ENCODE data around the gene EGFR.

EGFR gene

GRCh38 chr7:55094092-55094690 is 75.4 kb downstream of the EGFR start:
- TF ChIP-seq RARB (CRISPR knock-in tag; IDR thresholded peaks at IDR 0.05) (no peak), ISL1 (CRISPR knock-in tag; IDR thresholded peaks at IDR 0.05) (no peak), ARNTL (CRISPR knock-in tag; IDR thresholded peaks at IDR 0.05; ENCODE audit: borderline replicate concordance, low read depth) (no peak), BACH2 (CRISPR knock-in tag; IDR thresholded peaks at IDR 0.05; ENCODE audit: borderline replicate concordance) (no peak)
- no peak for ATAC-seq

GRCh38 chr7:55095672-55096071 is 76.9 kb downstream of the EGFR start:
- ATAC-seq, result no peak
- TF ChIP-seq ZFP30 (CRISPR knock-in tag; IDR thresholded peaks at IDR 0.05) (no peak), OSR1 (CRISPR knock-in tag; IDR thresholded peaks at IDR 0.05) (no peak), CSDC2 (CRISPR knock-in tag; IDR thresholded peaks at IDR 0.05) (no peak), ARNTL (CRISPR knock-in tag; IDR thresholded peaks at IDR 0.05; ENCODE audit: borderline replicate concordance, low read depth) (no peak), ISL1 (CRISPR knock-in tag; IDR thresholded peaks at IDR 0.05) (no peak), SNAI2 (CRISPR knock-in tag; IDR thresholded peaks at IDR 0.05) (no peak), ZNF70 (CRISPR knock-in tag; IDR thresholded peaks at IDR 0.05) (no peak), ESRRG (CRISPR knock-in tag; IDR thresholded peaks at IDR 0.05) (no peak)

- no peak for TF ChIP-seq ZC3H10 (CRISPR knock-in tag; IDR thresholded peaks at IDR 0.05)
- TF ChIP-seq POU6F1 (CRISPR knock-in tag; IDR thresholded peaks at IDR 0.05; ENCODE audit: borderline replicate concordance, low read depth), result no peak
- no peak for TF ChIP-seq SNAI2 (CRISPR knock-in tag; IDR thresholded peaks at IDR 0.05)
- no peak for TF ChIP-seq CSDC2 (CRISPR knock-in tag; IDR thresholded peaks at IDR 0.05)
- TF ChIP-seq GLIS3 (CRISPR knock-in tag; IDR thresholded peaks at IDR 0.05), result no peak
- no peak for TF ChIP-seq ESRRG (CRISPR knock-in tag; IDR thresholded peaks at IDR 0.05)
- TF ChIP-seq ZFP3 (CRISPR knock-in tag; IDR thresholded peaks at IDR 0.05), result no peak
- TF ChIP-seq ISL1 (CRISPR knock-in tag; IDR thresholded peaks at IDR 0.05), result no peak
- no peak for ATAC-seq
These were observed 77.5 kb downstream of the EGFR start for GRCh38 chr7:55096323-55096722.

- ATAC-seq, result no peak
- no peak for TF ChIP-seq TSHZ2 (CRISPR knock-in tag; IDR thresholded peaks at IDR 0.05)
- no peak for TF ChIP-seq ZNF8 (CRISPR knock-in tag; IDR thresholded peaks at IDR 0.05)
- TF ChIP-seq TCF4 (CRISPR knock-in tag; IDR thresholded peaks at IDR 0.05; ENCODE audit: borderline replicate concordance), result no peak
- TF ChIP-seq SNAI2 (CRISPR knock-in tag; IDR thresholded peaks at IDR 0.05), result no peak
- no peak for TF ChIP-seq ARNTL (CRISPR knock-in tag; IDR thresholded peaks at IDR 0.05; ENCODE audit: borderline replicate concordance, low read depth)
- no peak for TF ChIP-seq CREB5 (CRISPR knock-in tag; IDR thresholded peaks at IDR 0.05; ENCODE audit: low read depth)
- no peak for TF ChIP-seq BACH2 (CRISPR knock-in tag; IDR thresholded peaks at IDR 0.05; ENCODE audit: borderline replicate concordance)
- TF ChIP-seq CSRNP3 (CRISPR knock-in tag; IDR thresholded peaks at IDR 0.05), result no peak
- TF ChIP-seq GLIS3 (CRISPR knock-in tag; IDR thresholded peaks at IDR 0.05), result no peak
- no peak for TF ChIP-seq OSR1 (CRISPR knock-in tag; IDR thresholded peaks at IDR 0.05)
- TF ChIP-seq ZFP30 (CRISPR knock-in tag; IDR thresholded peaks at IDR 0.05), result no peak
- no peak for TF ChIP-seq CSDC2 (CRISPR knock-in tag; IDR thresholded peaks at IDR 0.05)
- no peak for TF ChIP-seq ZFP3 (CRISPR knock-in tag; IDR thresholded peaks at IDR 0.05)
- TF ChIP-seq ISL1 (CRISPR knock-in tag; IDR thresholded peaks at IDR 0.05), result no peak
- TF ChIP-seq TOX (CRISPR knock-in tag; IDR thresholded peaks at IDR 0.05; ENCODE audit: borderline replicate concordance), result no peak
These were observed 78.3 kb downstream of the EGFR start for GRCh38 chr7:55097100-55097499.

Data from SK-N-SH treated with all-trans-retinoic acid at 6 μM for 48 hours (cell line).